Peyer's patch (tissue), 4 donors: ENCODE results near the gene ATP5PD.

ENCODE experiments used
- POLR2A ChIP-seq, 2 donors: fragments of 450-650 bp; IDR thresholded peaks; one replicate each; pipeline ENCODE4 v1.5.1; 2017; ENCODE audit warnings: antibody characterized with exemption in 2 of 2, mild to moderate bottlenecking in 2 of 2, moderate library complexity in 2 of 2
- TF ChIP-seq, protein P1 (sequence below), 6 experiments: fragments of 450-650 bp in 4 of 6; fragments of 200-600 bp in 2 of 6; sonication (generic) in 1 of 6; IDR thresholded peaks; one replicate each; pipeline ENCODE4 v1.5.1; 2017 to 2019; ENCODE audit warnings: antibody characterized with exemption in 6 of 6, mild to moderate bottlenecking in 3 of 6, moderate library complexity in 1 of 6

DNA sequence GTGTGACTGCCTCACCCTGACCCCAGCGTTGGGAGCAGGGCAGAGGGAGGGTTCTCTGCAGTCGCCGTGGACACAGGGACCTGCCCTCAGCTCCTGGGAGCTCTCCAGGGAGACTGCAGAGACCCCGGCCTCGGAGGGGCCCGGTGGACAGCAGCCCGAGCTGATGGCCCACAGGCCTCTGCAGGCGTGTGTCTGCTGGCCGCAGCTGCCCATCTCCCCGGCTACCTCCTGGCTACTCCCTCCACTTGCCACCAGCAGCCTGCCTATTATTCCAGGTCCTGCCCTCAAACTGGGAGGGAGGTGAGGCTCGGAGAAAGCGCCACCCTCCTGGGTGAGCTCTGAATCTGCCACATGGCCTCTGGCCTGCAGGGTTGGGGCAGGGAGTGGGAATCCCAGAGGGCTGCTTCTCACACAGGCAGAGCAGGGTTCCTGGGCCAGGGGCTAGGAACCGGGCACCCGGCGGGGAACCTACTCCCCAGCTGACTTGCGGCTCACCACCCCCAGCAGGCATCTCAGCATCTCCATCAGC lies 48.2 kb upstream of the ATP5PD start:
- TF ChIP-seq, protein P1, sequence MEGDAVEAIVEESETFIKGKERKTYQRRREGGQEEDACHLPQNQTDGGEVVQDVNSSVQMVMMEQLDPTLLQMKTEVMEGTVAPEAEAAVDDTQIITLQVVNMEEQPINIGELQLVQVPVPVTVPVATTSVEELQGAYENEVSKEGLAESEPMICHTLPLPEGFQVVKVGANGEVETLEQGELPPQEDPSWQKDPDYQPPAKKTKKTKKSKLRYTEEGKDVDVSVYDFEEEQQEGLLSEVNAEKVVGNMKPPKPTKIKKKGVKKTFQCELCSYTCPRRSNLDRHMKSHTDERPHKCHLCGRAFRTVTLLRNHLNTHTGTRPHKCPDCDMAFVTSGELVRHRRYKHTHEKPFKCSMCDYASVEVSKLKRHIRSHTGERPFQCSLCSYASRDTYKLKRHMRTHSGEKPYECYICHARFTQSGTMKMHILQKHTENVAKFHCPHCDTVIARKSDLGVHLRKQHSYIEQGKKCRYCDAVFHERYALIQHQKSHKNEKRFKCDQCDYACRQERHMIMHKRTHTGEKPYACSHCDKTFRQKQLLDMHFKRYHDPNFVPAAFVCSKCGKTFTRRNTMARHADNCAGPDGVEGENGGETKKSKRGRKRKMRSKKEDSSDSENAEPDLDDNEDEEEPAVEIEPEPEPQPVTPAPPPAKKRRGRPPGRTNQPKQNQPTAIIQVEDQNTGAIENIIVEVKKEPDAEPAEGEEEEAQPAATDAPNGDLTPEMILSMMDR (IDR thresholded peaks at IDR 0.05), result no peak
- TF ChIP-seq POLR2A (IDR thresholded peaks at IDR 0.05), result no peak
